ENCODE results near the gene BCOR. TPM values are rescaled to one million over a fixed set of nuclear protein-coding genes. Genes with fewer than 3 reads are reported as not detected.

The BCOR gene
- total RNA-seq, 1 experiment from 2014 or later = 58.8 TPM

DNA sequence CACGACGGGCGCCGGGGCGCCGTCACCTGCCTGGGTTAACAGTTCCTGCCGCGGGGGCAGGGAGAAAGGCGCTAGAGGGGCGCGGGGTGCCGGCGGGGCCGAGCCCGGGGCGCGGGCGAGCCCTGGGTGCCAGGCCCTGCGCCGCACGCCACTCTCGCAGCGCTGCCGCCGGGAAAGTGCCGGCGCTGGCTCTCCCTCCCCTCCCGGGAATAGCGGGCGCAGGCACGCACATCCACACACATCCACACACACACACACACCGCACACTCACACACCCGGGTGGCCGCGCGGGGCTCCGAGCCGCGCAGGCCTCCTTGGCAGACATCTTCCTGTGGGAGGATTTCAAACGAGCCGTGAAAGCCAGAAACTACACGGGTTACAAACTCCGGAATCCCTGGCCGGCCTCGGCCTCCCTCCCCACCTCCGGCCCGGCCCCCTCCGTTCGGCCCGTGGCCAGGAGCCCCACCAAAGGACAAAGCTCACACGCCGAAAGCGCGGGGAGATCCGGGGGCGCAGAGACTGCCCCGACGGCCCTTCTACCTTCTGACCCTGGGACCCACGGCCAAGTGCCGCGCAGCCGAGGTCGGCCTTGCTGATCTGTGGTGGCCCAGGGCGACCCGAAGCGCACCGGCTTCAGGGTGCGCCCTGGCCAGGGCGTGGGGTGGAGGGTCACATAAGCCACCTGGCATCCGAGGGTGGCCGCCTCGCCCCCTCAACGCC is 92.3 kb downstream of the BCOR start:
- no peaks in the 10 kb centered on the region for H3K9me3 ChIP-seq (ENCODE audit: low read depth, low read length, poor library complexity, severe bottlenecking)
- no peaks in the 10 kb centered on the region for H3K27me3 ChIP-seq (replicated peaks; ENCODE audit: insufficient read depth, low read depth, low read length, poor library complexity)
- no peaks in the 10 kb centered on the region for H3K36me3 ChIP-seq (ENCODE audit: insufficient read depth, low read length, poor library complexity, severe bottlenecking)
- POLR2A ChIA-PET (ENCODE audit: low non-redundant PET) = no interaction called here
- TF ChIP-seq EZH2 (IDR thresholded peaks at IDR 0.05; ENCODE audit: borderline replicate concordance, low read depth, low read length, poor library complexity, severe bottlenecking) = no peak
- TF ChIP-seq, protein P1, sequence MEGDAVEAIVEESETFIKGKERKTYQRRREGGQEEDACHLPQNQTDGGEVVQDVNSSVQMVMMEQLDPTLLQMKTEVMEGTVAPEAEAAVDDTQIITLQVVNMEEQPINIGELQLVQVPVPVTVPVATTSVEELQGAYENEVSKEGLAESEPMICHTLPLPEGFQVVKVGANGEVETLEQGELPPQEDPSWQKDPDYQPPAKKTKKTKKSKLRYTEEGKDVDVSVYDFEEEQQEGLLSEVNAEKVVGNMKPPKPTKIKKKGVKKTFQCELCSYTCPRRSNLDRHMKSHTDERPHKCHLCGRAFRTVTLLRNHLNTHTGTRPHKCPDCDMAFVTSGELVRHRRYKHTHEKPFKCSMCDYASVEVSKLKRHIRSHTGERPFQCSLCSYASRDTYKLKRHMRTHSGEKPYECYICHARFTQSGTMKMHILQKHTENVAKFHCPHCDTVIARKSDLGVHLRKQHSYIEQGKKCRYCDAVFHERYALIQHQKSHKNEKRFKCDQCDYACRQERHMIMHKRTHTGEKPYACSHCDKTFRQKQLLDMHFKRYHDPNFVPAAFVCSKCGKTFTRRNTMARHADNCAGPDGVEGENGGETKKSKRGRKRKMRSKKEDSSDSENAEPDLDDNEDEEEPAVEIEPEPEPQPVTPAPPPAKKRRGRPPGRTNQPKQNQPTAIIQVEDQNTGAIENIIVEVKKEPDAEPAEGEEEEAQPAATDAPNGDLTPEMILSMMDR (conservative IDR thresholded peaks at IDR 0.05; ENCODE audit: low read depth, low read length) = no peak
- H3K4me3 ChIP-seq (ENCODE audit: low read depth, low read length, poor library complexity, severe bottlenecking) = no peak overlapping the region
- CTCF ChIA-PET = no interaction called here
- H3K4me1 ChIP-seq (ENCODE audit: insufficient read depth, low read length, poor library complexity, severe bottlenecking) = peaks cover 18% of the 10 kb centered on the region
- no peak for DNase-seq (ENCODE audit: low spot score)
- no peak overlapping the region for H3K27ac ChIP-seq (ENCODE audit: low read depth, low read length, poor library complexity, severe bottlenecking)
- no TSS peak for BruUV-seq (replicated peaks)
- intact Hi-C loops (cut with micrococcal nuclease; ENCODE audit: unreplicated experiment) = no loop called here

DNA sequence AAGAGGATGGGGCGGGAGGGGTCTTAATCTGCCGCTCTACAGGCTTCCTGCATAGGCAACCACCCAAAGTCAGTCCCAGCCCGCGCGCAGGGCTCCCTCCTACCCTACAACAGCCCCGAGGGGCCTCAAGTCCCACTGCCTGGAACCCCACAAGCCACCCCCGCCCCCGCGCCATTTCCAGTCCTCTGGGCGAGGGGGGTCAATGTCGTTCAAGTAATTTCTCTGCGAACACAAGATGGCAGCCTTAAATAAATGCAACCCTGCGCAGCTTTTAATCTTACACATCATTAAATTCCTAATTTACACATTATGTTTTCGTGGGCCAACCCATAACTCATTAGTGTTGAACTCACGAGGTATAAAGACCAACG is 92.9 kb downstream of the BCOR start:
- no TSS peak for BruUV-seq (replicated peaks)
- CTCF ChIA-PET = no interaction called here

DNA sequence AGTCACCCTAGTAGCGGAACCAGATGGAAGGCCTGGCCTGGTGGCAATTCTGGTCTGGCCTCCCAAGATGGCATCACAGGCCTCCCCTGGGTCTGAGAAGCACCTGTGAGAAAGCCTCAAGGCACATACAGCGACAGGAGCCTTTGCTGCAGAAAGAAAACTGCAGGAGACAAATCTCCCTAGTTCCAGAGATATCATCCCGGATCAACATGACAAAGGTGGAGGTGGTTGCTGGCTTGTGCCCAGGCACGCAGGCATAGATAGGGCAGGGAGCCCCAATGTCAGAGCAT is 93.6 kb downstream of the BCOR start:
- no TSS peak for BruUV-seq (replicated peaks)
- no peak for TF ChIP-seq EZH2 (IDR thresholded peaks at IDR 0.05; ENCODE audit: borderline replicate concordance, low read depth, low read length, poor library complexity, severe bottlenecking)
- TF ChIP-seq, protein P1 (conservative IDR thresholded peaks at IDR 0.05; ENCODE audit: low read depth, low read length) = no peak
- intact Hi-C loops (cut with micrococcal nuclease; ENCODE audit: unreplicated experiment) = no loop called here
- Histone ChIP-seq H3K4me1 (ENCODE audit: insufficient read depth, low read length, poor library complexity, severe bottlenecking) (peaks cover 7% of the 10 kb centered on the region), H3K4me3 (ENCODE audit: low read depth, low read length, poor library complexity, severe bottlenecking) (no peak overlapping the region), H3K27ac (ENCODE audit: low read depth, low read length, poor library complexity, severe bottlenecking) (no peak overlapping the region), H3K27me3 (replicated peaks; ENCODE audit: insufficient read depth, low read depth, low read length, poor library complexity) (no peaks in the 10 kb centered on the region), H3K36me3 (ENCODE audit: insufficient read depth, low read length, poor library complexity, severe bottlenecking) (no peaks in the 10 kb centered on the region), H3K9me3 (ENCODE audit: low read depth, low read length, poor library complexity, severe bottlenecking) (no peaks in the 10 kb centered on the region)
- ChIA-PET POLR2A (ENCODE audit: low non-redundant PET) (no interaction called here), CTCF (no interaction called here)
- no peak for DNase-seq (ENCODE audit: low spot score)

More for the DNA sequence above, 92.9 kb downstream of the BCOR start:
- DNase-seq (ENCODE audit: low spot score) = no peak
- Histone ChIP-seq H3K4me3 (ENCODE audit: low read depth, low read length, poor library complexity, severe bottlenecking) (no peak overlapping the region), H3K27me3 (replicated peaks; ENCODE audit: insufficient read depth, low read depth, low read length, poor library complexity) (no peaks in the 10 kb centered on the region), H3K36me3 (ENCODE audit: insufficient read depth, low read length, poor library complexity, severe bottlenecking) (no peaks in the 10 kb centered on the region), H3K4me1 (ENCODE audit: insufficient read depth, low read length, poor library complexity, severe bottlenecking) (peaks cover 12% of the 10 kb centered on the region), H3K9me3 (ENCODE audit: low read depth, low read length, poor library complexity, severe bottlenecking) (no peaks in the 10 kb centered on the region), H3K27ac (ENCODE audit: low read depth, low read length, poor library complexity, severe bottlenecking) (no peak overlapping the region)
- POLR2A ChIA-PET (ENCODE audit: low non-redundant PET) = no interaction called here
- intact Hi-C loops (cut with micrococcal nuclease; ENCODE audit: unreplicated experiment) = no loop called here
- TF ChIP-seq, protein P1 (conservative IDR thresholded peaks at IDR 0.05; ENCODE audit: low read depth, low read length) = no peak
- TF ChIP-seq EZH2 (IDR thresholded peaks at IDR 0.05; ENCODE audit: borderline replicate concordance, low read depth, low read length, poor library complexity, severe bottlenecking) = no peak
